GM12878 (cell line): ENCODE results near the gene SCIMP. TPM values are rescaled to one million over a fixed set of nuclear protein-coding genes. Genes with fewer than 3 reads are reported as not detected.
A peak's percentile ranks its signal among the peaks of the same experiment; 100 is the strongest.

Source experiments
- ATF7 ChIP-seq: fragments of 450-650 bp; IDR thresholded peaks from 2 replicates; pipeline ENCODE4 v1.6.1; 2016; ENCODE audit warnings: low read depth, mild to moderate bottlenecking
- CHD2 ChIP-seq: IDR thresholded peaks from 2 replicates; pipeline ENCODE4 v1.6.1; 2011; ENCODE audit warnings: low read depth, low read length, improper control_type of control experiment, borderline replicate concordance
- EP300 ChIP-seq, 2 experiments: fragments of 150-350 bp in 1 of 2; IDR thresholded peaks; 2 replicates each; pipeline ENCODE4 v1.6.1; 2011 to 2012; ENCODE audit warnings: low read depth in 2 of 2, low read length in 2 of 2, borderline replicate concordance in 1 of 2, improper control_type of control experiment in 1 of 2, inconsistent platforms in 1 of 2; ENCODE audit not compliant: control insufficient read depth in 1 of 2
- MEF2A ChIP-seq: IDR thresholded peaks from 2 replicates; pipeline ENCODE4 v1.6.1; 2011; ENCODE audit warnings: low read depth, mild to moderate bottlenecking, low read length, moderate library complexity; ENCODE audit not compliant: insufficient read depth
- NFYB ChIP-seq: IDR thresholded peaks from 2 replicates; pipeline ENCODE4 v1.6.1; 2011; ENCODE audit warnings: low read depth, mild to moderate bottlenecking, low read length, improper control_type of control experiment, moderate library complexity; ENCODE audit not compliant: insufficient read depth
- SMAD1 ChIP-seq: fragments of 450-650 bp; IDR thresholded peaks from 2 replicates; pipeline ENCODE4 v1.6.1; 2018; ENCODE audit warnings: mild to moderate bottlenecking, low read depth; ENCODE audit not compliant: partially characterized antibody
- SMAD5 ChIP-seq: IDR thresholded peaks from 2 replicates; pipeline ENCODE4 v1.6.1; 2016; ENCODE audit warnings: antibody characterized with exemption, low read depth
- TARDBP ChIP-seq: IDR thresholded peaks from 2 replicates; pipeline ENCODE4 v1.6.1; 2016; ENCODE audit warnings: borderline replicate concordance
- YY1 ChIP-seq: IDR thresholded peaks from 2 replicates; pipeline ENCODE4 v1.6.1; 2011; ENCODE audit warnings: low read depth, mild to moderate bottlenecking, low read length
- ZBTB4 ChIP-seq: fragments of 450-650 bp; formaldehyde crosslinking; IDR thresholded peaks from 2 replicates; pipeline ENCODE4 v1.4.0; 2022; ENCODE audit warnings: mild to moderate bottlenecking, moderate library complexity
- ZNF592 ChIP-seq: fragments of 450-650 bp; IDR thresholded peaks from 2 replicates; pipeline ENCODE4 v1.6.1; 2017; ENCODE audit warnings: mild to moderate bottlenecking, moderate library complexity
- polyA plus RNA-seq, 11 experiments: library from polyadenylated mRNA; depleted of rRNA in 4 of 11; unstranded in 6 of 11; stranded (reverse) in 5 of 11; fragments of >200 nt; fragmentation: Nextera tagmentation in 4 of 11; fragmentation: Illumina TruSeq in 1 of 11; extraction: Ambion mirVana in 4 of 11; extraction: Trizol in 1 of 11; gene quantifications; 1 replicate in 1 of 11; 2 replicates in 10 of 11; pipeline versions ENCODE4 v1.2.1 to v1.2.3, GENCODE V29; 2011 to 2016; ENCODE audit warnings: inconsistent platforms in 2 of 11, missing spikeins in 2 of 11, low read depth in 1 of 11
- total RNA-seq, 4 experiments: library from RNA; depleted of rRNA in 3 of 4; stranded (reverse); fragments of >200 nt in 3 of 4; fragmentation: Illumina TruSeq in 1 of 4; extraction: Trizol in 1 of 4; gene quantifications; 2 replicates each; pipeline versions ENCODE4 v1.2.1 to v1.2.3, GENCODE V29; 2013 to 2021
- TF ChIP-seq, protein P1 (sequence below): fragments of 450-650 bp; IDR thresholded peaks from 2 replicates; pipeline ENCODE4 v1.6.1; 2018; ENCODE audit warnings: borderline replicate concordance, mild to moderate bottlenecking; ENCODE audit not compliant: partially characterized antibody

Gene SCIMP
- total and polyA plus RNA-seq, 10 of the 15 experiments (the other 5 are each of a cell fraction or from before 2014, with no cell fraction given) = 56.7 to 151 (median 95.0) TPM

DNA sequence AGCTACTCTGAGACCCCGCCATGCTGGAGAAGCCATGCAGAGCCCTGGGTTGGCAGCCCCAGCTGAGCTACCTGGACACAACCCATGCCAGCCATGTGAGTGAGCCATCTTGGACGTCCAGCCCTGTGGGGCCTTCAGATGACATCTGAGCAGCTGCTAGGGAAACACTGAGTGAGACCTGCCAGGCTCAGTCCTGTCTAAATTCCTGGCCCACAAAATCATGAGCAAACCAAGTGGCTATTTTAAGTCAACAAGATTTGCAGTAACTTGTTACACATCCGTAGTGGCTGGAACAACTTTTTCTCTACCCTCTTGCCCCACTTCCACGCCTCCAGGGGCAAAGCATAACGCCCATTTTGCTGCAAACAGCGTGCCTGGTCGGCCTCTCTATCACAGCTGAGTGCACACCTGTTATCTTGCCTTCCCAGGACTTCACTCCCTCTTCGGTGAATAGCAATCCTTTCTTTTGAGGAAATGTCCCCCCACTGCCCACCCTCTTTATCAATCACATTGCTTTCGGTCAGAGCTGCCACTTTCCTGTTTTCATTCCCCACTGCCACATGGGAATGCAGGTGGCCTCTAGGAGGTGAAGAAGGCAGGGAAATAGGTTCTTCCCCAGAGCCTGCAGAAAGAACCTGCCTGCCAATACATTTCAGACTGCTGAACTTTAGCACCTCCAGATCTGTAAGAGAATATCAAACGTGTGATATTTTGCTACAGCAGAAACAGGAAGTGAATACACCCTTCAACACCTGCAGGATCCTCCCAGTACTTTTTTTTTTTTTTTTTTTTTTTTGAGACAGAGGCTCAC lies 7.4 kb upstream of the SCIMP start (continued):
- TF ChIP-seq ZBTB4 (CRISPR knock-in tag) = no peak
- peak; percentile 39; the same call in 1 of the 2 replicates for TF ChIP-seq SMAD5
- no peak for TF ChIP-seq MEF2A
- no peak; the same call in 1 of the 2 replicates for TF ChIP-seq CHD2
- TF ChIP-seq, protein P1, sequence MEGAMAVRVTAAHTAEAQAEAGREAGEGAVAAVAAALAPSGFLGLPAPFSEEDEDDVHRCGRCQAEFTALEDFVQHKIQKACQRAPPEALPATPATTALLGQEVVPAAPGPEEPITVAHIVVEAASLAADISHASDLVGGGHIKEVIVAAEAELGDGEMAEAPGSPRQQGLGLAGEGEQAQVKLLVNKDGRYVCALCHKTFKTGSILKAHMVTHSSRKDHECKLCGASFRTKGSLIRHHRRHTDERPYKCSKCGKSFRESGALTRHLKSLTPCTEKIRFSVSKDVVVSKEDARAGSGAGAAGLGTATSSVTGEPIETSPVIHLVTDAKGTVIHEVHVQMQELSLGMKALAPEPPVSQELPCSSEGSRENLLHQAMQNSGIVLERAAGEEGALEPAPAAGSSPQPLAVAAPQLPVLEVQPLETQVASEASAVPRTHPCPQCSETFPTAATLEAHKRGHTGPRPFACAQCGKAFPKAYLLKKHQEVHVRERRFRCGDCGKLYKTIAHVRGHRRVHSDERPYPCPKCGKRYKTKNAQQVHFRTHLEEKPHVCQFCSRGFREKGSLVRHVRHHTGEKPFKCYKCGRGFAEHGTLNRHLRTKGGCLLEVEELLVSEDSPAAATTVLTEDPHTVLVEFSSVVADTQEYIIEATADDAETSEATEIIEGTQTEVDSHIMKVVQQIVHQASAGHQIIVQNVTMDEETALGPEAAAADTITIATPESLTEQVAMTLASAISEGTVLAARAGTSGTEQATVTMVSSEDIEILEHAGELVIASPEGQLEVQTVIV = no peak
- peak; percentile 70 for TF ChIP-seq SMAD1
- TF ChIP-seq TARDBP = no peak
- TF ChIP-seq ZNF592 = 0 out of 2 replicates have a peak, but pooled peaks have one; percentile 76
- TF ChIP-seq NFYB = no peak
- TF ChIP-seq ATF7 = no peak
- TF ChIP-seq YY1 = peak; percentile 19; the same call in 1 of the 2 replicates
- TF ChIP-seq EP300 (IDR thresholded peaks at IDR 0.05; ENCODE audit: borderline replicate concordance in 1 of 2, control insufficient read depth in 1 of 2, low read depth in 2 of 2, low read length in 2 of 2) = peak in 1 of 2 experiments; percentile 46; a peak in 1 of 4 replicates
